IMR-90 (cell line): ENCODE data around the gene DCHS1. TPM values are rescaled to one million over a fixed set of nuclear protein-coding genes. Genes with fewer than 3 reads are reported as not detected.

Experiments used
- ATAC-seq: fragments of 200-7000 bp; cut with Tn5 transposase; 2 replicates; pipeline ENCODE4 v1.9.1; 2020; ENCODE audit warnings: low read depth, mild to moderate bottlenecking, moderate library complexity
- BruUV-seq: library from RNA; stranded (reverse); fragments of 400-500 nt; replicated peaks from 2 replicates; lab custom pipeline; 2021; lab: Mats Ljungman, UMichigan
- CTCF ChIA-PET: fragments of 300-600 bp; formaldehyde crosslinking; extraction: SDS; loops from one replicate; lab custom pipeline; 2021; ENCODE audit warnings: antibody characterized with exemption; lab: Yijun Ruan, JAX
- POLR2A ChIA-PET: fragments of 300-600 bp; sonication (Branson Sonifier 250); formaldehyde crosslinking; loops from one replicate; lab custom pipeline; 2022; ENCODE audit warnings: antibody characterized with exemption; ENCODE audit not compliant: unreplicated experiment; lab: Charles Lee
- DNase-seq: peaks from one replicate; pipeline ENCODE4 v3.0.0; 2013
- H2AFZ ChIP-seq: replicated peaks from 2 replicates; pipeline ENCODE3; 2013; ENCODE audit warnings: low read length, mild to moderate bottlenecking; ENCODE audit not compliant: poor library complexity
- H2AK5ac ChIP-seq: 2 replicates; pipeline ENCODE4 v1.6.1; 2013; ENCODE audit warnings: low read depth, low read length, inconsistent platforms
- H2AK9ac ChIP-seq: replicated peaks from 2 replicates; pipeline ENCODE3; 2013; ENCODE audit warnings: mild to moderate bottlenecking, low read depth, low read length, moderate library complexity; ENCODE audit not compliant: poor library complexity
- H2BK120ac ChIP-seq: 2 replicates; pipeline ENCODE4 v1.6.1; 2013; ENCODE audit warnings: low read depth, low read length, inconsistent platforms
- H2BK15ac ChIP-seq: 3 replicates; pipeline ENCODE4 v1.6.1; 2013; ENCODE audit warnings: low read depth, low read length, inconsistent platforms
- H2BK20ac ChIP-seq: 2 replicates; pipeline ENCODE4 v1.6.1; 2013; ENCODE audit warnings: low read depth, mild to moderate bottlenecking, inconsistent platforms, low read length, moderate library complexity
- H2BK5ac ChIP-seq: 2 replicates; pipeline ENCODE4 v1.6.1; 2013; ENCODE audit warnings: mild to moderate bottlenecking, low read depth, low read length, inconsistent platforms; ENCODE audit not compliant: poor library complexity, severe bottlenecking
- H3K14ac ChIP-seq: replicated peaks from 2 replicates; pipeline ENCODE4 v1.6.1; 2013; ENCODE audit warnings: low read depth, low read length, inconsistent platforms
- H3K18ac ChIP-seq: 2 replicates; pipeline ENCODE4 v1.6.1; 2013; ENCODE audit warnings: low read depth, low read length, control low read depth
- H3K23ac ChIP-seq: 2 replicates; pipeline ENCODE4 v1.6.1; 2013; ENCODE audit warnings: low read depth, low read length, inconsistent platforms
- H3K27ac ChIP-seq: 2 replicates; pipeline ENCODE4 v1.5.1; 2013; ENCODE audit warnings: mild to moderate bottlenecking, control low read depth, low read length; ENCODE audit not compliant: insufficient read depth
- H3K27me3 ChIP-seq: 2 replicates; pipeline ENCODE4 v1.6.1; 2013; ENCODE audit warnings: low read length; ENCODE audit not compliant: control insufficient read depth, insufficient read depth
- H3K36me3 ChIP-seq: 2 replicates; pipeline ENCODE4 v1.6.1; 2013; ENCODE audit warnings: low read length, mixed read lengths; ENCODE audit not compliant: control insufficient read depth, insufficient read depth
- H3K4ac ChIP-seq: 2 replicates; pipeline ENCODE4 v1.6.1; 2013; ENCODE audit warnings: low read depth, low read length, inconsistent platforms
- H3K4me1 ChIP-seq: 2 replicates; pipeline ENCODE4 v1.6.1; 2013; ENCODE audit warnings: low read length, mixed read lengths; ENCODE audit not compliant: control insufficient read depth, insufficient read depth
- H3K4me2 ChIP-seq: 2 replicates; pipeline ENCODE4 v1.6.1; 2013; ENCODE audit warnings: low read depth, mild to moderate bottlenecking, control low read depth, low read length, moderate library complexity
- H3K4me3 ChIP-seq: 2 replicates; pipeline ENCODE4 v1.5.1; 2013; ENCODE audit warnings: low read depth, mild to moderate bottlenecking, control low read depth, low read length, moderate library complexity; ENCODE audit not compliant: insufficient read depth
- H3K56ac ChIP-seq: 2 replicates; pipeline ENCODE4 v1.6.1; 2013; ENCODE audit warnings: low read length, inconsistent platforms; ENCODE audit not compliant: insufficient read depth; ENCODE audit errors: extremely low read depth
- H3K79me1 ChIP-seq, 2 experiments: 2 replicates each; pipeline ENCODE4 v1.6.1; 2013; ENCODE audit warnings: low read length in 2 of 2, inconsistent platforms in 1 of 2, low read depth in 1 of 2
- H3K9ac ChIP-seq: 2 replicates; pipeline ENCODE4 v1.6.1; 2013; ENCODE audit warnings: low read depth, low read length, control low read depth
- H3K9me1 ChIP-seq: 2 replicates; pipeline ENCODE4 v1.6.1; 2013; ENCODE audit warnings: low read length, inconsistent platforms; ENCODE audit not compliant: insufficient read depth
- H3K9me3 ChIP-seq: 2 replicates; pipeline ENCODE4 v1.6.1; 2013; ENCODE audit warnings: low read length; ENCODE audit not compliant: control insufficient read depth, insufficient read depth
- H4K20me1 ChIP-seq: 2 replicates; pipeline ENCODE4 v1.6.1; 2013; ENCODE audit warnings: low read length, inconsistent platforms; ENCODE audit not compliant: insufficient read depth
- H4K5ac ChIP-seq: 2 replicates; pipeline ENCODE4 v1.6.1; 2013; ENCODE audit warnings: mild to moderate bottlenecking, low read depth, low read length, control low read depth
- H4K8ac ChIP-seq, 2 experiments: 2 replicates each; pipeline ENCODE4 v1.6.1; 2013; ENCODE audit warnings: low read depth in 2 of 2, low read length in 2 of 2, control low read depth in 1 of 2, inconsistent platforms in 1 of 2
- H4K91ac ChIP-seq: 2 replicates; pipeline ENCODE4 v1.6.1; 2013; ENCODE audit warnings: low read depth, low read length, inconsistent platforms; ENCODE audit not compliant: insufficient read depth
- CTCF ChIP-seq: conservative IDR thresholded peaks from 2 replicates; pipeline ENCODE4 v1.5.1; 2012; ENCODE audit warnings: mild to moderate bottlenecking, low read depth, low read length, improper control_type of control experiment
- MXI1 ChIP-seq: IDR thresholded peaks from 2 replicates; pipeline ENCODE4 v1.6.1; 2012; ENCODE audit warnings: low read depth, mild to moderate bottlenecking, low read length, moderate library complexity, borderline replicate concordance
- NFE2L2 ChIP-seq: fragments of 150-350 bp; IDR thresholded peaks from 2 replicates; pipeline ENCODE4 v1.6.1; 2016; ENCODE audit warnings: low read depth, mild to moderate bottlenecking, low read length
- RAD21 ChIP-seq: IDR thresholded peaks from 2 replicates; pipeline ENCODE4 v1.6.1; 2012; ENCODE audit warnings: low read length, improper control_type of control experiment
- USF2 ChIP-seq: fragments of 150-350 bp; IDR thresholded peaks from 2 replicates; pipeline ENCODE4 v1.6.1; 2017; ENCODE audit warnings: mild to moderate bottlenecking, antibody characterized with exemption, low read length, low read depth
- WGBS, 2 experiments: methylation state at CpG; one replicate each; pipeline versions ENCODE4 v1.1.5 to v1.1.7; 2013; ENCODE audit warnings: missing lambda C conversion rate in 2 of 2; ENCODE audit not compliant: insufficient read length in 1 of 2; ENCODE audit errors: extremely low coverage in 2 of 2; 5-methylcytosine and 5-hydroxymethylcytosine counted together
- dilution Hi-C: fragments of 300-500 bp; cut with HindIII; formaldehyde crosslinking; loops from one replicate; pipeline ENCODE4 v1.14.3; 2018; ENCODE audit warnings: low sequenced_read_pairs; ENCODE audit not compliant: unreplicated experiment
- in situ Hi-C: fragments of 300-500 bp; cut with MboI; formaldehyde crosslinking; loops from 3 replicates; pipeline ENCODE4 v1.14.3; 2019; ENCODE audit warnings: low sequenced_read_pairs, inconsistent platforms, mixed read lengths
- intact Hi-C: fragments of 100-400 bp; cut with micrococcal nuclease; formaldehyde crosslinking; loops from 2 replicates; pipeline ENCODE4 v1.10.0; 2022
- polyA plus RNA-seq, 3 experiments: library from polyadenylated mRNA; depleted of rRNA; stranded (reverse); fragments of >200 nt; gene quantifications; 2 replicates each; pipeline ENCODE4 v1.2.3, GENCODE V29; 2012; ENCODE audit warnings: low replicate concordance in 1 of 3
- total RNA-seq: library from RNA; depleted of rRNA; stranded (reverse); fragments of >200 nt; gene quantifications from 2 replicates; pipeline ENCODE4 v1.2.3, GENCODE V29; 2012

Gene DCHS1
- total and polyA plus RNA-seq, 2 of the 4 experiments (the other 2 are of a cell fraction) = 1.4 to 3.3 TPM

- in situ Hi-C loops = no loop called here
- Histone ChIP-seq H3K36me3 (peaks cover 39% of the 10 kb centered on the region), H4K20me1 (peaks cover 8% of the 10 kb centered on the region; the same call in 1 of the 2 replicates), H2BK5ac (peak overlapping the region; percentile 86), H4K5ac (peak overlapping the region; percentile 74), H2BK15ac (peak overlapping the region; percentile 76; the same call in 2 of the 3 replicates), H4K91ac (peak overlapping the region; percentile 92), H3K27me3 (no peaks in the 10 kb centered on the region), H2AK9ac (peak overlapping the region; percentile 99), H3K18ac (peak overlapping the region; percentile 75), H2AFZ (peak overlapping the region; percentile 95), H3K9ac (peak overlapping the region; percentile 97), H3K56ac (peak overlapping the region; percentile 95), H3K79me1 (peaks cover 24 to 74% of the 10 kb centered on the region in 2 experiments), H4K8ac (peak overlapping the region; percentile 64 to 82), H3K4ac (peak overlapping the region; percentile 98), H3K4me1 (peaks cover 22% of the 10 kb centered on the region), H3K27ac (peak overlapping the region; percentile 95), H2BK20ac (0 out of 2 replicates have a peak overlapping the region, but pooled peaks have one; percentile 2), H3K23ac (peak overlapping the region; percentile 85), H3K4me3 (peak overlapping the region; percentile 90), H3K9me1 (peaks cover 29% of the 10 kb centered on the region), H2BK120ac (peak overlapping the region; percentile 66), H3K9me3 (no peaks in the 10 kb centered on the region), H3K14ac (peak overlapping the region; percentile 95), H2AK5ac (peak overlapping the region; percentile 98), H3K4me2 (peak overlapping the region; percentile 92)
- DNase-seq (peak; percentile 70), ATAC-seq (peak; percentile 27)
- peak; percentile 47 for TF ChIP-seq RAD21
- peak; percentile 55; the same call in 1 of the 2 replicates for TF ChIP-seq MXI1
- no peak for TF ChIP-seq USF2
- TF ChIP-seq CTCF = peak; percentile 29
- no peak for TF ChIP-seq NFE2L2
- 0% methylated on average over 12 of the region's 20 CpGs; no CpG with 5 or more reads in 1 of the 2 experiments for WGBS, 2 experiments
- dilution Hi-C loops = no loop called here
- ChIA-PET POLR2A (interaction anchor here (0.6 to 1.4 kb wide), 3 partner anchors 10 to 79 kb away, joined by 3 to 4 read pairs (median 4); partner anchors contain the start of gene MRPL17), CTCF (interaction anchor here (0.9 to 1.2 kb wide), 4 partner anchors 9 to 79 kb away, joined by 3 to 4 read pairs (median 3); partner anchors contain the start of gene MRPL17)
- intact Hi-C loops = loop anchor here (1.0 to 5.0 kb wide), 3 partner anchors 122 to 225 kb away; partner anchors contain the start of genes ARFIP2 and TIMM10B
- TSS peak; percentile 37 for BruUV-seq
Measured at GRCh38 chr11:6604081-6604626, 51.5 kb downstream of the DCHS1 start.
